ENCODE data around the gene UBAP1. TPM values are rescaled to one million over a fixed set of nuclear protein-coding genes. Genes with fewer than 3 reads are reported as not detected.

UBAP1 gene
- total and polyA plus RNA-seq, 9 of the 15 experiments (the other 6 are each of a cell fraction or from before 2014, with no cell fraction given), result 1.3 to 33.4 (median 16.5) TPM

DNA sequence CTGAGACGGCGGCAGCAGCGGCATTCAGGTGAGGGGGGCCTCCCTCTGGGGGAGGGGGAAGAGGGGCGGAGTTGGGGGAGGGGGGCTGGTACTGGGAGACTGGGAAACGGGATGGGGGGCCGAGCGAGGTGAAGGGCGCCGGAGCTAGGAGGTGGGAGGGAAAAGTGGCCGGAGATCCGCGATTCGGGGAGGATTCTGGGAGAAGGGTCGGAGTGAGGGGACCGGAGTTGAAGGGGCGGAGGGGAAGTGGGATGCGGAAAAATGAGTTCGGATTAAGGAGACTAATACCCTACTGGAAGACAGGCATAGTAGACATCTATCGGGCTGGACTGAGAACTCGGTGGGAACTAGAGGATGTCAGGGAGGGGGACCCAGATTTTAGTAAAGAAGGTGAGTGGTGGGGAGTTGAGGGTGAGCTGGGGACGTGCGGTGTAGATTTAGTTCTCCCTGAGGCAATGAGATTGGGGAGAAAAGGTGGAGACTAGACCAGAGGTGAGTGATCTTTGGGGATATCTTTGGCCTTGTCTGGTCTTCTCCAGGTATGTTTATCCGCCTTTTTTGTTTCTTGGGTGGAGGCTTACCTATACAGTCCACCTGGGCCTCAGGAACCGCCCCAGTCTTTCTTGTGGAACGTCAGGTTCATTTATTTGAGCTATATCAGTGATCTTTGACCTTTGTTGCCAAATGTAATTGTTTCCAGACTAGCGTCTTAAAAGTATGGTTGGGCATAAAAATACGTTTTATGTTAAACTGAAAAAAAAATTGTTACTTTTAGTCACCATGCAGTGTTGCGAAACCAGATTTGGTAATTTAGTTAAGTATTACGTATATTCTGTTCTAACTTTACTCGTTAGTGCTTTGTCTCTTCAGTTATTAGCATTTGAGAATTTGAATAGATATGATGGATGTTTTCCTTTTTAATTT is 632 bp downstream of the UBAP1 start:
- POLR2A ChIA-PET, result interaction anchor here (0.6 to 3.3 kb wide), 22 partner anchors 9 to 131 kb away, joined by 3 to 25 read pairs (median 4); partner anchors contain the start of genes DCAF12 and UBAP2
- TF ChIP-seq ELF4 (CRISPR knock-in tag; IDR thresholded peaks at IDR 0.05), result peak; percentile 57; the same call in 1 of the 2 replicates
- no peak for TF ChIP-seq ZNF232 (CRISPR knock-in tag; IDR thresholded peaks at IDR 0.05)
- peak; percentile 88 for TF ChIP-seq CEBPB (tag; IDR thresholded peaks at IDR 0.05)
- no peak for TF ChIP-seq JUND (IDR thresholded peaks at IDR 0.05; ENCODE audit: borderline replicate concordance, low read depth, low read length)
- no peak for TF ChIP-seq JUND (tag; IDR thresholded peaks at IDR 0.05; ENCODE audit: borderline replicate concordance, low read depth, low read length)
- TF ChIP-seq NEUROD1 (IDR thresholded peaks at IDR 0.05; ENCODE audit: borderline replicate concordance, low read depth, low read length, partially characterized antibody), result no peak
- TF ChIP-seq, protein P1, sequence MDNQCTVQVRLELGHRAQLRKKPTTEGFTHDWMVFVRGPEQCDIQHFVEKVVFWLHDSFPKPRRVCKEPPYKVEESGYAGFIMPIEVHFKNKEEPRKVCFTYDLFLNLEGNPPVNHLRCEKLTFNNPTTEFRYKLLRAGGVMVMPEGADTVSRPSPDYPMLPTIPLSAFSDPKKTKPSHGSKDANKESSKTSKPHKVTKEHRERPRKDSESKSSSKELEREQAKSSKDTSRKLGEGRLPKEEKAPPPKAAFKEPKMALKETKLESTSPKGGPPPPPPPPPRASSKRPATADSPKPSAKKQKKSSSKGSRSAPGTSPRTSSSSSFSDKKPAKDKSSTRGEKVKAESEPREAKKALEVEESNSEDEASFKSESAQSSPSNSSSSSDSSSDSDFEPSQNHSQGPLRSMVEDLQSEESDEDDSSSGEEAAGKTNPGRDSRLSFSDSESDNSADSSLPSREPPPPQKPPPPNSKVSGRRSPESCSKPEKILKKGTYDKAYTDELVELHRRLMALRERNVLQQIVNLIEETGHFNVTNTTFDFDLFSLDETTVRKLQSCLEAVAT (IDR thresholded peaks at IDR 0.05), result 0 out of 4 replicates have a peak, but pooled peaks of 1 of the 2 experiments have one; percentile 31
- no peak for TF ChIP-seq THRB (CRISPR knock-in tag; conservative IDR thresholded peaks at IDR 0.05)
- TF ChIP-seq TOE1 (IDR thresholded peaks at IDR 0.05; ENCODE audit: borderline replicate concordance), result no peak
- no peak for TF ChIP-seq TOE1 (CRISPR knock-in tag; IDR thresholded peaks at IDR 0.05; ENCODE audit: borderline replicate concordance, low read depth)
- no peak for TF ChIP-seq RHOXF2B (CRISPR knock-in tag; conservative IDR thresholded peaks at IDR 0.05)
- TF ChIP-seq HDAC1 (IDR thresholded peaks at IDR 0.05), result peak in 1 of 2 experiments; percentile 66; a peak in 2 of 4 replicates
- no peak for TF ChIP-seq NR2C2 (CRISPR knock-in tag; IDR thresholded peaks at IDR 0.05)
- TF ChIP-seq NR2C2 (tag; IDR thresholded peaks at IDR 0.05), result peak; percentile 65; the same call in 1 of the 2 replicates
- no peak for TF ChIP-seq BRD9 (IDR thresholded peaks at IDR 0.05; ENCODE audit: low read depth, partially characterized antibody)
- TF ChIP-seq SPI1 (IDR thresholded peaks at IDR 0.05; ENCODE audit: borderline replicate concordance, low read depth, low read length), result peak; percentile 38; the same call in 1 of the 2 replicates
- TF ChIP-seq, protein P2, sequence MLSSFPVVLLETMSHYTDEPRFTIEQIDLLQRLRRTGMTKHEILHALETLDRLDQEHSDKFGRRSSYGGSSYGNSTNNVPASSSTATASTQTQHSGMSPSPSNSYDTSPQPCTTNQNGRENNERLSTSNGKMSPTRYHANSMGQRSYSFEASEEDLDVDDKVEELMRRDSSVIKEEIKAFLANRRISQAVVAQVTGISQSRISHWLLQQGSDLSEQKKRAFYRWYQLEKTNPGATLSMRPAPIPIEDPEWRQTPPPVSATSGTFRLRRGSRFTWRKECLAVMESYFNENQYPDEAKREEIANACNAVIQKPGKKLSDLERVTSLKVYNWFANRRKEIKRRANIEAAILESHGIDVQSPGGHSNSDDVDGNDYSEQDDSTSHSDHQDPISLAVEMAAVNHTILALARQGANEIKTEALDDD (IDR thresholded peaks at IDR 0.05), result peak; percentile 52; the same call in 1 of the 2 replicates

More for the DNA sequence above, 632 bp downstream of the UBAP1 start:
- Histone ChIP-seq H2AFZ (ENCODE audit: low read depth, low read length) (peak overlapping the region; percentile 89), H3K9ac (ENCODE audit: insufficient read depth in 1 of 2, low read depth in 2 of 2, low read length in 2 of 2) (peak overlapping the region; percentile 95 to 99), H3K27ac (ENCODE audit: extremely low read depth, low read depth, low read length) (peak overlapping the region; percentile 100), H3K4me3 (peak overlapping the region; percentile 88), H3K79me2 (ENCODE audit: control insufficient read depth, insufficient read depth, low read length) (peaks cover 62% of the 10 kb centered on the region), H3K4me1 (replicated peaks in 1 of 2; ENCODE audit: control insufficient read depth in 2 of 2, insufficient read depth in 2 of 2, low read length in 2 of 2) (peaks cover 0 to 7% of the 10 kb centered on the region in 2 experiments; a peak in 1 of 5 replicates), H3K27me3 (ENCODE audit: control insufficient read depth in 2 of 2, insufficient read depth in 2 of 2, low read length in 2 of 2) (no peaks in the 10 kb centered on the region), H3K9me3 (replicated peaks; ENCODE audit: control insufficient read depth, insufficient read depth, low read depth, low read length) (no peaks in the 10 kb centered on the region), H4K20me1 (replicated peaks; ENCODE audit: control insufficient read depth, insufficient read depth, low read length) (peaks cover 4% of the 10 kb centered on the region; the same call in 1 of the 2 replicates), H3K36me3 (ENCODE audit: control insufficient read depth, insufficient read depth, low read length) (peaks cover 6% of the 10 kb centered on the region; the same call in 1 of the 3 replicates), H3K4me2 (ENCODE audit: insufficient read depth, low read length) (peak overlapping the region; percentile 96), H3K9me1 (ENCODE audit: control insufficient read depth, insufficient read depth, low read length) (no peaks in the 10 kb centered on the region)
- 3% methylated on average over 10 of the region's 30 CpGs for WGBS (ENCODE audit: insufficient coverage, low coverage, missing lambda C conversion rate)
- DNase-seq (ENCODE audit: extremely low read depth in 1 of 4, low spot score in 3 of 4) (peak in 3 of 4 experiments; percentile 66 to 82 (median 81)), FAIRE-seq (no peak), ATAC-seq (peak; percentile 64)
- BruUV-seq (replicated peaks), result TSS peak; percentile 79
- CTCF ChIA-PET (ENCODE audit: low intra/inter-chr PET ratio), result interaction anchor here (0.6 kb wide), 1 partner anchor 11 kb away, joined by 5 read pairs; no protein-coding TSS in a partner anchor
- intact Hi-C loops (cut with micrococcal nuclease), result no loop called here
- in situ Hi-C loops (cut with MboI), result no loop called here
